Aorta (tissue), 5 donors: ENCODE results near the gene MTF2. TPM values are rescaled to one million over a fixed set of nuclear protein-coding genes. Genes with fewer than 3 reads are reported as not detected.
"Not testable (repeated sequence)": the region's sequence is repeated elsewhere in the genome, so short reads cannot be mapped to it uniquely, and the experiment has no call there.

Experiments used
- ATAC-seq: fragments of 200-7000 bp; cut with Tn5 transposase; one replicate; pipeline ENCODE4 v1.9.1; 2022; ENCODE audit warnings: moderate library complexity; ENCODE audit not compliant: low FRiP score
- DNase-seq, 2 donors: peaks; one replicate each; pipeline ENCODE4 v3.0.0-alpha.2; 2020
- H3K27ac ChIP-seq, 2 donors: one replicate each; pipeline ENCODE4 v1.5.1; 2013; ENCODE audit warnings: low read length in 2 of 2, mild to moderate bottlenecking in 2 of 2, moderate library complexity in 2 of 2, control low read depth in 1 of 2, inconsistent platforms in 1 of 2, low read depth in 1 of 2
- H3K27me3 ChIP-seq, 2 donors: one replicate each; pipeline ENCODE4 v1.6.1; 2013; ENCODE audit warnings: control low read depth in 1 of 2, low read length in 1 of 2, mild to moderate bottlenecking in 1 of 2, moderate library complexity in 1 of 2; ENCODE audit not compliant: insufficient read depth in 2 of 2, control insufficient read depth in 1 of 2
- H3K36me3 ChIP-seq, 2 donors: one replicate each; pipeline ENCODE4 v1.6.1; 2013; ENCODE audit warnings: control low read depth in 1 of 2, low read length in 1 of 2, mild to moderate bottlenecking in 1 of 2; ENCODE audit not compliant: insufficient read depth in 2 of 2, control insufficient read depth in 1 of 2
- H3K4me1 ChIP-seq, 2 donors: one replicate each; pipeline ENCODE4 v1.6.1; 2013; ENCODE audit warnings: low read length in 2 of 2, control low read depth in 1 of 2, mild to moderate bottlenecking in 1 of 2, moderate library complexity in 1 of 2; ENCODE audit not compliant: insufficient read depth in 2 of 2, control insufficient read depth in 1 of 2
- H3K4me3 ChIP-seq, 2 donors: one replicate each; pipeline ENCODE4 v1.5.1; 2013; ENCODE audit warnings: low read length in 2 of 2, control low read depth in 1 of 2, mild to moderate bottlenecking in 1 of 2
- H3K9me3 ChIP-seq: one replicate; pipeline ENCODE4 v1.6.1; 2013; ENCODE audit warnings: mild to moderate bottlenecking, low read length; ENCODE audit not compliant: control insufficient read depth
- WGBS, 2 donors: extraction: QIAGEN DNeasy Blood & Tissue Kit; methylation state at CpG; one replicate each; pipeline ENCODE4 v1.1.7; 2013; 5-methylcytosine and 5-hydroxymethylcytosine counted together
- intact Hi-C, 2 donors: fragments of 100-400 bp; cut with DNase I; formaldehyde crosslinking; loops; one replicate each; pipeline versions ENCODE4 v1.14.2 to v1.15.0; 2022
- polyA plus RNA-seq, 2 donors: library from polyadenylated mRNA; stranded (reverse); fragments of 200-250 nt; gene quantifications; one replicate each; pipeline ENCODE4 v1.2.3, GENCODE V29; 2013
- total RNA-seq, 2 donors: library from RNA; stranded (reverse); fragmentation: NEBNext Ultra II Directional; extraction: Animal tissue kit (Norgen Biotek cat#: 25700); gene quantifications; one replicate each; pipeline ENCODE4 v1.2.1, GENCODE V29; 2021
- donor health status: healthy with polysubstance abuse.
- donor health status: Bipolar disorder and iron deficiency.
- donor health status: DM: no; HTN: no; CAD: no.
- donor health status: DM: no; HTN: no; CAD: no.
- donor health status: DM: yes; HTN: yes; CAD: no.

MTF2 gene
- total and polyA plus RNA-seq, 4 donors: 6.6 to 32.7 (median 13.1) TPM

DNA sequence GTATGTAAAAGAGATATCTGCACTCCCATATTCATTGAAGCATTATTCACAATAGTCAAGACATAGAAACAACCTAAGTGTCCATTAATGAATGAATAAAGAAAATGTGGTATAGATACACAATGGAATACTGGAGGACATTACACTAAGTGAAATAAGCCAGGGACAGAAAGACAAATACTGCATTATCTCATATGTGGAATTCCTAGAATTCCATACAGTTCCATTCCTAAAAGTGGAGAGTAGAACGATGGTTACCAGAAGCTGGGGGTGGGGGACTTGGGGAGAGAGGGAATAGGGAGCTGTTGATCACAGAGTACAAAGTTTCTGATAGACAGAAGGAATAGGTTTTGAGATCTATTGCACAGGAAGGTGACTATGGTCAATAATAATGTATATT, 93.7 kb downstream of the MTF2 start:
- Histone ChIP-seq H3K9me3 (no peaks in the 10 kb centered on the region), H3K27me3 (no peaks in the 10 kb centered on the region), H3K4me3 (no peak overlapping the region), H3K4me1 (no peaks in the 10 kb centered on the region), H3K27ac (no peak overlapping the region), H3K36me3 (no peaks in the 10 kb centered on the region)
- no peak for DNase-seq
- intact Hi-C loops: no loop called here
- WGBS, 2 donors: 11 to 15% methylated on average over 1 of the region's 1 CpG
- no peak for ATAC-seq

DNA sequence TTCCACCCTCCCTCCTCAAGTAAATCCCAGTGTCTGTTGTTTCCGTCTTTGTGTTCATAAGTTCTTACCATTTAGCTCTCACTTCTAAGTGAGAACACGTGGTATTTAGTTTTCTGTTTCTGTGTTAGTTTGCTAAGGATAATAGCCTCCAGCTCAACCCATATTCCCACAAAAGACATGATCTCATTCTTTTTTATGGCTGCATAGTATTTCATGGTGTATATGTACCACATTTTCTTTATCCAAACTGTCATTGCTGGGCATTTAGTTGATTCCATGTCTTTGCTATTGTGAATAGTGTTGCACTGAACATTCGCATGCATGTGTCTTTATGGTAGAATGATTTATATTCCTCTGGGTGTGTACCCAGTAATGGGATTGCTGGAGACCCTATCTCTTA, 95.6 kb downstream of the MTF2 start:
- H3K9me3 ChIP-seq, H3K27me3 ChIP-seq, H3K27ac ChIP-seq, ATAC-seq, DNase-seq, intact Hi-C loops, H3K4me1 ChIP-seq, H3K36me3 ChIP-seq, H3K4me3 ChIP-seq: not testable (repeated sequence)
- WGBS, 2 donors: 98 to 99% methylated on average over 3 of the region's 3 CpGs

DNA sequence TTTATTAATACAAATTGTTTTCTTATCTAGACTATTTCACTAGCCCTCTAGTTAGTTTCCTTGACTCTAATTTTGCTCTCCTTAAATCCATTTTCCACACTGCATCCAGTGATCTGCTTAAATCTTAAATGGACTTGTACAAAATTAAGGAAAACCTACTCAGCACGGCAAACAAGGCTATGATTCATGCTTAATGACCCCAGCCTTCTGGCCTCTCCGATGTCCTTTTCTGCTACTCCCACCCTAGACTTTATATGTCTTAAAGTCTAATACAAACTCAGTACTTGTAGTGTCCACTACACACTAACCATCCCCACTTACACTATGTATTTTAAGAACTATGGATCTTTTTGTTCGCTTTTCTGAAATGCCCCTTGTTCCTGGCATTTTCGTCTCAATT, 98.9 kb downstream of the MTF2 start:
- H3K4me3 ChIP-seq: peak overlapping the region; percentile 33 to 65
- H3K27ac ChIP-seq: no peak overlapping the region
- WGBS, 2 donors: 14 to 18% methylated on average over 4 of the region's 4 CpGs
- no peak for ATAC-seq
- intact Hi-C loops: no loop called here
- no peaks in the 10 kb centered on the region for H3K9me3 ChIP-seq
- H3K4me1 ChIP-seq: no peaks in the 10 kb centered on the region
- no peaks in the 10 kb centered on the region for H3K36me3 ChIP-seq
- no peak for DNase-seq
- H3K27me3 ChIP-seq: no peaks in the 10 kb centered on the region

DNA sequence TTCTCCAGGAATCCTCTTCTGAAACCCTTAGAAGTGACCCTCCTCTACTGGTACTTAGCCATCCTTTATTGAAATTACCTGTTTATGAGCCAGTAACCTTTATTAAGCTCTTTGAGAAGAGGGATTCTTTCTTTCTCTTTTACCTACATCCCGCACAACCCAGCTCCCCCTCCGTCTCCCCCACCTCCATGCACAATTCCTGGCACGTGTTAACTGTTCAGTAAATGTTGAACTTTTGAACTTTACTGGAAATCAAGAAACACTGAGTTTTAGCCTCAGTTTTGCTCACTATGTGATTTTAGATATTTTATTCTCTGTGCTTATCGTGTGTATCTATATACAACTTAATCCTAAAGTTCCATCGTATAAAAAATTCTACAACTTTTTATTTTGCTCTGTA, 99.3 kb downstream of the MTF2 start:
- H3K27ac ChIP-seq: no peak overlapping the region
- intact Hi-C loops: no loop called here

DNA sequence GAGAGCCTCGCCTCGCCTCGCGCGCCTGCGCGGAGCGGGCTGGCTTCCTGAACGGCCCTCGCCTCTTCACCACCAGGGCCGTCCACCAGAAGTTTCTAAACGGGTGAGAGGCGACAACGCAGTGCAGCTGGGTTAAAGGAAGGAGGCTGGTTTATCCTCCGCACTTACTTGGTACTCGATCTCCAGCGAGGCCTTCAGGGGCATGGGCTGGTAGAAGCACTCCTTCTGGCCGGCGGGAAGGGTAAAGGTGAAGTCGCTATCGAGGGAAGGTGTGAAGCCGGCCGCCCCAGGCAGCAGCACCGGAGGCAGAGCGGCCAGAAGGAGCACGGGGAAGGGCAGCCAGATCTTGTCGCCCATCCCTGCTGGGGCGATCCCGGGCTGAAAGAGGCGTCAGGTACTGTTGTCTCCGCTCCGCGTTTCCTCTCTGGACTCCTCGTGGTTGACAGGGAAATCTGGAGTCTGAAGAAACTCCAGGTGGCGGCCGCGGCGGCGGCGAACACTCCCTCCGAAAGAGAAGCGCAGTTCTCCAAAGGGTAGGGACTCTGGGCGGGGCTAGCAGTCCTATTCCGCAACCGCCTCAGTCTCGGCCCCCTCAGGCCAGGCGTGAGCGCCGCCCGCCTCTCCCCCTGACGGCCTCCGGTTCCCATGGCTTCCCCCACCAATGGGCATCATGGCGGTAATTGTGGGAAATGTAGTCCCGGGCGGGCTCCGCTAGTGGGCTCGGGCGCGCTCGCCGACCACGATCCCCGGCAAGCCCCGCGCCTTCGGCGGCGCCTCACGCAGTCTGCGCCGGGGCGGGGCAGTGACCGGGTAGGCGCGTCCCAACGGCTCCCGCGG, 101.0 kb downstream of the MTF2 start, which contains the start of gene TMED5:
Gene TMED5 (minus strand): TSS at position 528 of the 837 bp plus-strand sequence. CDS start 171 bp downstream, at position 357.
- DNase-seq (peak; percentile 99), ATAC-seq (peak; percentile 99)
- H3K27ac ChIP-seq: peak within 1 kb of the TSS; percentile 94 to 95
- 0% methylated on average over 76 to 78 of the region's 78 CpGs for WGBS, 2 donors
- H3K36me3 ChIP-seq: no peaks in the 10 kb centered on the region
- H3K27me3 ChIP-seq: no peaks in the 10 kb centered on the region
- no peaks in the 10 kb centered on the region for H3K4me1 ChIP-seq
- no peaks in the 10 kb centered on the region for H3K9me3 ChIP-seq
- peak within 1 kb of the TSS; percentile 65 to 70 for H3K4me3 ChIP-seq
- intact Hi-C loops: loop anchor here (5.0 to 10.0 kb wide), 2 partner anchors 95 to 103 kb away; partner anchors contain the start of gene MTF2 (in 1 of the 2)

More for the DNA sequence above, 99.3 kb downstream of the MTF2 start:
- DNase-seq (peak in 1 of 2 donors; percentile 55), ATAC-seq (no peak)
- no peaks in the 10 kb centered on the region for H3K36me3 ChIP-seq
- no peaks in the 10 kb centered on the region for H3K9me3 ChIP-seq
- no peaks in the 10 kb centered on the region for H3K27me3 ChIP-seq
- WGBS, 2 donors: 22 to 25% methylated on average over 5 of the region's 5 CpGs
- no peaks in the 10 kb centered on the region for H3K4me1 ChIP-seq
- peak overlapping the region; percentile 33 to 65 for H3K4me3 ChIP-seq

DNA sequence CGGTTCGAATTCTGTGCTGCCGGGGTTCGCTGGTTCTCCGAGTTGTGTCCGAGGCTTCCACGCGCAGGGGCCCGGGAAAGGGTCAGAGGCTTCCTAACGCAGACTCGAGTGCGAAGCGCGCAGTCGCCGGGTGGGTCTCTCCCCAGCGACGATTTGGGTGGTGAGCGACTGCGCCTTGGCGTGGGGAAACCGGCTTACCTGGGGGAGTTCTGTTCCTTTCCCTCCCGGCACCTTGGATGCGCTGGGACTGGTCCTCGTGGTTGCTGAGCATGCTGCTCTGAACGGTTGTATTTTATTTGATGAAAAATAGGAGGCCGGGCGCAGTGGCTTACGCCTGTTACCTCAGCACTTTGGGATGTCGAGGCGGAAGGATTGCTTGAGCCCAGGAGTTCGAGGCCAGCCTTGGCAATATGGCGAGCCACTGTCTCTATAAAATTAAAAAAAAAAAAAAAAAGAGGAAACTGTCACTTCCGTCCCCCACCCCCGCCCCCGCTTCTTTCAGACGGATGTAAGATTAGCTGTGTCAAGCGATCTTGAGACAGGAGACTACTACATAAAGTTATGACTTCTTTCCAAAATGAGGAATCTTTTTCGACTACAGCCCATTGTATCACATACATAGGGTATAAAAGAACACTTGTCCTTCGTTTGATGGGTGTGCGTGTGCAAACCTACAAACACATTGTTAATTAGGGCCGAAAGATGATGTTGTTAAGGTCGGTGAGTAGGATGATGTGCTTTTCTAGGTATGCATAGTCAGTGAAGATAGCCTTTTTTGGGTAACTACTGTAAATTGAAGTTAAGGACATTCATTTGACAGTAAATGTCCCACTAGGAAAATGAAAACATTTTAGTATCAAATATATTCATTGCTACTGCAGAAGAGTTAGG, 101.9 kb downstream of the MTF2 start, which contains the start of gene CCDC18:
Gene CCDC18 (plus strand): TSS at position 2 of the 891 bp plus-strand sequence. CDS start 2,638 bp downstream, outside the sequence.
- Histone ChIP-seq H3K27ac (peak within 1 kb of the TSS; percentile 94 to 95), H3K4me1 (no peaks in the 10 kb centered on the region), H3K27me3 (no peaks in the 10 kb centered on the region), H3K4me3 (peak within 1 kb of the TSS; percentile 65 to 70), H3K9me3 (no peaks in the 10 kb centered on the region), H3K36me3 (no peaks in the 10 kb centered on the region)
- DNase-seq (no peak), ATAC-seq (no peak)
- intact Hi-C loops: loop anchor here (5.0 to 10.0 kb wide), 2 partner anchors 96 to 104 kb away; partner anchors contain the start of gene MTF2 (in 1 of the 2)
- 2 to 3% methylated on average over 43 of the region's 43 CpGs for WGBS, 2 donors

DNA sequence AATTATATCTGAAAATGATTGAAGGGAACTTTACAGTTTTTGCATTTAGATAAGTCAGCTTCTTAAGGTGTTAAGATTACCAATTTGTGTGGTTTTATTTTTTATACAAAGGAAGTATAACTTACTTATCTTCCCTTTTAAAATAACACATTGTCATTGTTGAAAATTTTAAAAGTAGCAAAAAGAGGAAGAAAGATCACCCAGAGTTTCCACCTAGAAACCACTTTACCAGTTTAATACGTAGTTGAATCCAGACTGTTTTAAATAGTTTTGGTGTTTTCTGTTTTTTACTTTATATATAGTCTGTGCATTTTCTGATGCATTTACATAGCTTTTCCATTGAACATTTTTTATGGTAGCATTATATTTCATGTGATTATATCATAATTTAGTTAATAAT, 107.6 kb downstream of the MTF2 start:
- WGBS, 2 donors: 85 to 89% methylated on average over 1 of the region's 1 CpG
- Histone ChIP-seq H3K9me3 (no peaks in the 10 kb centered on the region), H3K27me3 (no peaks in the 10 kb centered on the region), H3K4me3 (no peak overlapping the region), H3K36me3 (no peaks in the 10 kb centered on the region), H3K4me1 (no peaks in the 10 kb centered on the region), H3K27ac (no peak overlapping the region)
- DNase-seq: no peak
- no peak for ATAC-seq
- intact Hi-C loops: loop anchor here in 1 of 2 donors (10.0 kb wide), 1 partner anchor 102 kb away; no protein-coding TSS in a partner anchor
